ENCODE measurements around the gene UHMK1.
"Not testable (repeated sequence)": the region's sequence is repeated elsewhere in the genome, so short reads cannot be mapped to it uniquely, and the experiment has no call there.

Gene UHMK1, protein sequence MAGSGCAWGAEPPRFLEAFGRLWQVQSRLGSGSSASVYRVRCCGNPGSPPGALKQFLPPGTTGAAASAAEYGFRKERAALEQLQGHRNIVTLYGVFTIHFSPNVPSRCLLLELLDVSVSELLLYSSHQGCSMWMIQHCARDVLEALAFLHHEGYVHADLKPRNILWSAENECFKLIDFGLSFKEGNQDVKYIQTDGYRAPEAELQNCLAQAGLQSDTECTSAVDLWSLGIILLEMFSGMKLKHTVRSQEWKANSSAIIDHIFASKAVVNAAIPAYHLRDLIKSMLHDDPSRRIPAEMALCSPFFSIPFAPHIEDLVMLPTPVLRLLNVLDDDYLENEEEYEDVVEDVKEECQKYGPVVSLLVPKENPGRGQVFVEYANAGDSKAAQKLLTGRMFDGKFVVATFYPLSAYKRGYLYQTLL
- long read RNA-seq, donor 1, full-length matches to known transcripts = 5 of 5 reads
- long read RNA-seq, donor 1, partial matches to known transcripts = 0 of 5 reads
- long read RNA-seq, donor 1, other reads (novel, unspliced or antisense) = 0 of 5 reads
- long read RNA-seq, donor 2, full-length matches to known transcripts = 5 of 5 reads
- long read RNA-seq, donor 2, partial matches to known transcripts = 0 of 5 reads
- long read RNA-seq, donor 2, other reads (novel, unspliced or antisense) = 0 of 5 reads
- long read RNA-seq, donor 3, full-length matches to known transcripts = 4 of 4 reads
- long read RNA-seq, donor 3, partial matches to known transcripts = 0 of 4 reads
- long read RNA-seq, donor 3, other reads (novel, unspliced or antisense) = 0 of 4 reads
- long read RNA-seq, donor 4, full-length matches to known transcripts = 7 of 7 reads
- long read RNA-seq, donor 4, partial matches to known transcripts = 0 of 7 reads
- long read RNA-seq, donor 4, other reads (novel, unspliced or antisense) = 0 of 7 reads
- long read RNA-seq, donor 5, full-length matches to known transcripts = 4 of 4 reads
- long read RNA-seq, donor 5, partial matches to known transcripts = 0 of 4 reads
- long read RNA-seq, donor 5, other reads (novel, unspliced or antisense) = 0 of 4 reads
- long read RNA-seq, donor 6, full-length matches to known transcripts = 7 of 7 reads
- long read RNA-seq, donor 6, partial matches to known transcripts = 0 of 7 reads
- long read RNA-seq, donor 6, other reads (novel, unspliced or antisense) = 0 of 7 reads
- long read RNA-seq, donor 7, full-length matches to known transcripts = 10 of 10 reads
- long read RNA-seq, donor 7, partial matches to known transcripts = 0 of 10 reads
- long read RNA-seq, donor 7, other reads (novel, unspliced or antisense) = 0 of 10 reads
- long read RNA-seq, donor 8, full-length matches to known transcripts = 11 of 11 reads
- long read RNA-seq, donor 8, partial matches to known transcripts = 0 of 11 reads
- long read RNA-seq, donor 8, other reads (novel, unspliced or antisense) = 0 of 11 reads

DNA sequence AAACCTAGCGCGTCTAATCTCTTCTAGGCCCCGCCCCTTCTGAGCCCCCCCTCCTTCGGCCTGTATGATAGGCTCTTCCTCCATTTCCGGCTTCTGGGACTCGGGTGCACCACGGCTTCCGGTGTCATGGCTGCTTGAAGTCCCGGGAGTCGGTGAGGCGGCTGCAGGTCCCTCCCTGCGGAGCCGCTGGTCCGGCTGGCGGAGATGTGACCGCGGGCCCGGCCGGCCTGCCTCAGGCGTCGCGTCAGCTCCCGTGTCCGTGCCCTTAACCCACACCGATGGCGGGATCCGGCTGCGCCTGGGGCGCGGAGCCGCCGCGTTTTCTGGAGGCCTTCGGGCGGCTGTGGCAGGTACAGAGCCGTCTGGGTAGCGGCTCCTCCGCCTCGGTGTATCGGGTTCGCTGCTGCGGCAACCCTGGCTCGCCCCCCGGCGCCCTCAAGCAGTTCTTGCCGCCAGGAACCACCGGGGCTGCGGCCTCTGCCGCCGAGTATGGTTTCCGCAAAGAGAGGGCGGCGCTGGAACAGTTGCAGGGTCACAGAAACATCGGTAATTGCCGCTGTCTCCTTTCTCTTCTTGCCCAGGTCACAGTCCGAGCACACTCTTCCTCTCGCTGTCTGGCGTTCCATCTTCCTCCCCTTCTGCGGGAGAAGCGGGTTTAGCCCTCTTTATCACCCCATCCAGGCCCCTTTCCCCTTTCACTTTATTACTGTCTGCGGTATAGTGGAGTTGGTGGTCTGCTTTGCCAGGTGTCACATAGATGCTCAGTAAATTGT lies at the start of gene UHMK1:
Gene UHMK1, plus strand, starts transcription at position 96 of the 773 bp plus-strand sequence. Its CDS starts 183 bp downstream, at position 279.
- DNase-seq = peak; percentile 94

DNA sequence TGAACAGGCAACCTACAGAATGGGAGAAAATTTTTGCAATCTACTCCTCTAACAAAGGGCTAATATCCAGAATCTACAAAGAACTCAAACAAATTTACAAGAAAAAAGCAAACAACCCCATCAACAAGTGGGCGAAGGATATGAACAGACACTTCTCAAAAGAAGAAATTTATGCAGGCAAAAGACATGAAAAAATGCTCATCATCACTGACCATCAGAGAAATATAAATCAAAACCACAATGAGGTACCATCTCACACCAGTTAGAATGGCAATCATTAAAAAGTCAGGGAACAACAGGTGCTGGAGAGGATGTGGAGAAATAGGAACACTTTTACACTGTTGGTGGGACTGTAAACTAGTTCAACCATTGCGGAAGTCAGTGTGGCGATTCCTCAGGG lies 43.3 kb upstream of the UHMK1 start:
- not testable (repeated sequence) for DNase-seq

DNA sequence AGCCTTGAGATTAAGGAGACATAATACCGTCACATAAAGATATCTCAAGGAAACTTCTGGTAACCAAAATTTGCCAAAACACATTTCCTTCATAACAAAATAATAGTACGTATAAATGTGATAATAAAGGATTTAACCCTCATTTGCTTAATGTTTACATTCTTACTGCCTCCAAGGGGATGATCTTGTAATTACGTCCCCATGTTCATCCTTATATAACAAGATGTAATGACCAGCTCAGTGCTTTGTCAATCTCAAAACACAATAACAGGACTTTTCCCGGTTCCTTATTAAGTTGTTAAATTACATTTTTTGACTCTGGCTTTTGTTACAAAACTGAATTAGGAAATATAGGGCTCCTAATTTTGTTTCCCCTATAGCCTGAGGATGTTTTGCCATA lies 41.3 kb upstream of the UHMK1 start:
- DNase-seq = no peak

DNA sequence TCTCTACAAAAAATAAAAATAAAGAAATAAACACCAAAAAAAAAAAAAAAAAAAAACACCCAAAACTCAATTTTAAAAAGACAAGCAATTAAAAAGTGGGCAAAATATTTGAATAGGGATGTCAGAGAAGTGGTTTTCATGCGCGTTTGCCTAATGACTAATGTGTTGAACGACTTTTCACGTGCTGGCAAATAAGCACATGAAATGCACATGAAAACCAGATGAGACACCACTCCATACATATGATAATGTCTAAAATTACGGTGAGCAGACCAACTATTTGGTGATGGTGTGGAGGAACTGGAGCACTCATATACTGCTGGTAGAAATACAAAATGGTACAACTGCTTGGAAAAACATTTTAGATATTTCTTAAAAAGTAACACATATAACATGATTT lies 39.4 kb upstream of the UHMK1 start:
- no peak for DNase-seq

DNA sequence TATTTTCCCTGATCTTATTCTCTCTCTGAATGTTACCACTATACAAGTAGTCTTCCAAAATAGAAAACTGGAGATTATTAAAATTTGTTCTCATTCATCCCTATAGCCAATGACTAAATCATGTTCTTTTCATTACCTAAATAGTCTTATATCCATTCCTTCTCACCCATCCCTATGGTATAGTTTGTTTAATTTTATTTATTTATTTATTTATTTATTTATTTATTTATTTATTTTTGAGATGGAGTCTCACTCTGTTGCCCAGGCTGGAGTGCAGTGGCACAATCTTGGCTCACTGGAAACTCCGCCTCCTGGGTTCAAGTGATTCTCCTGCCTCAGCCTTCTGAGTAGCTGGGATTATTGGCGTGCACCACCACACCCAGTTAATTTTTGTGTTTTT lies 35.2 kb upstream of the UHMK1 start:
- DNase-seq = not testable (repeated sequence)

DNA sequence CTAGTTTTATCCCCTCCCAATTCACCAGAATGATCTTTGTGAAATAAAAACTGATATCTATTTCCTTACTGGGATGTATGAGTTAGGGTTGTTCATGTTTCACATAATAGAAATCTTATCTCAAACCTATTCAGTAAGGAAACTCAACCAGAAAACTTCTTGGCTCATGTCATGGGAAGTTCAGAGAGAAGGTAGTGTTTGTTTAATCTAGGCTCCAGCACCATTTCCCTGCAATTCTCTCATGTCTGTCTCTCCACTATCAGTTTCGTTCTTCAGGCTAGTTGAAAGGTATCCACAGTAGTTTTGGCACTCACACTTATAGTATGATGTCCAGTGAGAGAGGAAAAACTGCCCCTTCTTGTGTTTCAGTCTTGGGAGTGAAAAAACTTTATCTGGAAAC lies 34.6 kb upstream of the UHMK1 start:
- DNase-seq = no peak

DNA sequence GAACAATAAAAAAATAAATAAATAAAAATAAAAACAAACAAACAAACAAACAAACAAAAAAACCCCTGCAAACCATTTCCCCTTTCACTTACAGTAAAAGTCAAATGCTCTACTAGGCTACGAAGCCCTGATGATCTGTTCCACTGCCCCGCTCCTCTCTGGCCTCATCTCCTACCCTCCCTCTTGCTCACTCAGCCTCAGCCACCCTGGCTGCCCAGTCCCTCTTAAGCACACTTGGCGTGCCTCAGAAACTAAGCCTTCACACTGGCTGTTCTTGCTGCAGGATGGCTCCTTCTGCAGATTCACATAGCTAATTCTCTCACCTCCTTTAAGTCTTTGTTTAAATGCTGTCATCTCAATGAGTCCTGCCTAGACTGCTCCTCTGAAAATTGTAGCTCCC lies 30.8 kb upstream of the UHMK1 start:
- DNase-seq = no peak

DNA sequence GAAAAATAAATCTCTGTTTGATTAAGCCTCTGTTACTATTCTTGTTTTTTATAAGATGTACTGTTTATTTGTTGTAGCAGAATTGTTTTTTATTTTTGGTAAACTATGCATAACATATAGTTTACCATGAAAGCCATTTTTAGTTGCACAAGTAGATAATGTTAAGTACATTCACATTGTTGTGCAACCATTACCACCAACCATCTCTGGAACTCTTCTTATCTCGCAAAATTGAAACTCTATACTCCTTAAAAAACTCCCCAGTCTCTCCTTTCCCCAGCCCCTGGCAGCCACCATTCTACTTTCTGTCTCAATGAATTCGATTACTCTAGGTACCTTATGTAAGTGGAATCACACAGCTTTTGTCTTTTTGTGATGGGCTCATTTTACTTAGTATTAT lies 27.4 kb upstream of the UHMK1 start:
- DNase-seq = no peak

DNA sequence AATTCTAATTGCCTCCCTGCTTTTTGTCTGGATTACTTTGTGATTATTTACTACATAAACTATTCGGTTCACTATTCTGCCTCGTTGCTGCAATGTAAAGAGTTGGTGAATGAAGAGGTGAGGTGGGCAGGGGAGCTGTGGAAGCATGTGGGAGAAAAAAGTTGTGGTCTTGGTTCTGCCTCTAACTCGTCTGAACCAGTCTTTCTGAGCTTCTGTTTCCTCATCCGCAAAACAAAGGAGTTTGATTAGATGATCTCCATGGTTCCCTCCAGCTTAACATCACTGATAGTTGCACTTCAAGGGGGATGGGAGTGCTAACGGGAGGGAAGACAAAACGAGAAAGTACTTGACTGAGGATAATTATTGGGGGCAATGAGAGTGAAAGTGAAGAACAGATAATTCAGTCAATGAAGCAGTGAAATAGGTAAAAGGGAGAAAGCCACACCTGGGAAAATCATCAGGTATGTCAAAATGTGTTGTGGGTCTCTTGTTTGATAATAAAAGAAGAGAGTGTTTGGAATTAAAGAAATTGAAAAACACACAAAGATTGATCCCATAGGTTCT lies 26.2 kb upstream of the UHMK1 start:
- no peak for DNase-seq

DNA sequence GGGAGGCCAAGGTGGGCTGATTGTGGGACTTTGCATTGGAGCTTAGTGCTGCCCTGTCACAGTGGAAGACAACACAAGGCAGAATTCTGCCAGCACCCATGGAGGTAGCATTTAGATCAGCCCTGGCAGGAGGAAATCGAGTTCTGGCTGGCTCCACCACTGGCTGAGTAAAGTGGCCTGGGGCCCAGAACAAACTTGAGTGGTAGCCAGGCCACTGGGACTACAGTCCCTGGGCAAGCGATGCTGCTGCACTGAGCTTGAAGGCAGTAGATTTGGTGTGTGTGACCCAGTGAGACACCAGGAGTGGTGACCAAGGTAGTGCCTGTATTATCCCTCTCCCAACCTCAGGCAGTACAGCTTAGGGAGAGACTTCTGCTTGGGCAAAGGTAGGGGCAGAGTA lies 22.5 kb upstream of the UHMK1 start:
- no peak for DNase-seq

DNA sequence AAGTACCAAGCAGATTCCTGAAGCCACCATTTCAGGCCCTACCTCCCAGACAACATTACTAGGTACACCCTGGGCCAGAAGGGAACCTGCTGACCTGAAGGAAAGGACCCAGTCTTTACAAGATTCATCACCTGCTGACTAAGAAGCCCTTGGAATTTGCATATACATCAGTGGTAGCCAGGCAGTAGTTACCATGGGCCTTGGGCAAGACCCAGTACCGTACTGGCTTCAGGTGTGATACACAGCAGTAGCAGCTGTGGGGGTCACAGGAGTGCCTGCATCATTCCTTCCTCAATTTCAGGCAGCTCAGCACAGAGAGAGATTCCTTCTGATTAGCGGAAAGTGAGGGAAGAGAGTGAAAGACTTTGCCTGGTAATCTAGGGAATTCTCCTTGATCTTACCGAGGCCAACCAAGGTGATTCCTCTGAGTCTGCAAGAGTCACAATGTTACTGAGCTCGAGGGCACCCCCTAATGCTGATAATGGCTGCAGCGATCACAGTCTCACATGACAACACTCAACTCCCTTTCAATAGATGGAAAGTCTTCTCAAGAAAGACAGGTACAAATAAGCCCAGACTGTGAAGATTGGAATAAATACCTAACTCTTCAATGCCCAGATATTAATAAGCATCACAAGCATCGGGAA lies 22.0 kb upstream of the UHMK1 start:
- DNase-seq = no peak

DNA sequence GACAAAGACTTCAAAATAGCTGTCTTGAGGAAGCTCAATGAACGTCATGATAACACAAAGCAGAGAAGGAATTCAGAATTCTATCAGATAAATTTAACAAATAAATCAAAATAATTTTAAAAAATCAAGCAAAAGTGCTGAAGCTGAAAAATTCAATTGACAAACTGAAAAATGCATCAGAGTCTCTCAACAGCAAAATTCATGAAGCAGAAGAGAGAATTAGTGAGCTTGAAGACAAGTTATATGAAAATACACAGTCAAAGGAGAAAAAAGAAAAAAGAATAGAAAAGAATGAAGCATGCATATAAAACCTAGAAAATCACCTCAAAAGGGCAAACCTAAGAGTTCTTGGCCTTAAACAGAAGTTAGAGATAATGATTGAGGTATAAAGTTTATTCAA lies 21.0 kb upstream of the UHMK1 start:
- DNase-seq = no peak

DNA sequence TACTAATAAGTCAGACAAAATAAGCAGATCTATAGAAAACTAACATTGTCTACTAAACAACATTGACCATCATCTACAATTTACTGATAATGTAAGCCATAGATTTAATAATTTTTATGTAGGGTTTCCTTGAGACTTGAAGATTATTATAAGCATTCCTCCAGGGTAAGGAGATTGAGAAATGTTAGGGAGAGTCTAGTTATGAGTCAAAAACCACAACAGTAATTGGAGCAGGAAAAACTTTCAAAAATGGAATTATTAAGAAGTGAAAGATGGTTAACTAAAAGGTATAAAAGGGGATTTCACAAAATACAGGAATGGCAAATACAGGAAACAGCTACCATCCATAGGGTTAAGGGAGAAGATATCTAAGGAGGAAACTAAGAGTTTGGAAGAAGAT lies 12.4 kb upstream of the UHMK1 start:
- no peak for DNase-seq

DNA sequence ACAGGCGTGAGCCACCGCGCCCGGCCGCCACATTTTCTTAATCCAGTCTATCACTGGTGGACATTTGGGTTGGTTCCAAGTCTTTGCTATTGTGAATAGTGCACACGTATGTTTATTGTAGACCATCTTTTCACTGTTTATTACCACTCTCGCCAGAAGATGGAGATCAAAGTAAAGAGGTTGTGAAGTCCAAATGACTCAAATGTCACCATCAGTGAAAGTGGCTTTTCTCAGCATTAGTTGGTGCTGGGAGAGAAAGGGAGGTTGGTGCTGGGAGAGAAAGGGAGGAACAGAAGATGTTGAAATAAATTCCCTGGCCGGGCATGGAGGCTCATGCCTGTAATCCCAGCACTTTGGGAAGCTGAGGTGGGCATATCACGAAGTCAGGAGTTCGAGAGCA lies 10.4 kb upstream of the UHMK1 start:
- DNase-seq = no peak

DNA sequence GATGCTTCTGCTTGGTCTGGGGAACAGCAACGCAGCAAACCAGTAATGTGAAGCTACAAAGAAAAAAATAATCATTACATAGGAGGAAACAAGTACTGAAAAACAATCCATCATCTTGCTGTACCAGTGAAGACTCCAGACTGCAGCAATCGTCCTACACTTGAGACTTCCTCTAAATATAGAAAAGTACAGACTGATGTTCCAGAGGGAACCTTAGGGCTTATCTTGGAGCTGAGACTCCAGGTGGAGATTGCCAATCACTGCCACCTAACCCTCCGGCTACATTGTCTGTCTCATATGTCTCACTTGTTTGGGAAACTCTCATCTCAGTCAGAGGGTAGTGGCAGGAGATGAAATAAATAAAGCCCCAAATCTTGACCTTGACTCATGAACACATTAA lies 9.4 kb upstream of the UHMK1 start:
- no peak for DNase-seq

DNA sequence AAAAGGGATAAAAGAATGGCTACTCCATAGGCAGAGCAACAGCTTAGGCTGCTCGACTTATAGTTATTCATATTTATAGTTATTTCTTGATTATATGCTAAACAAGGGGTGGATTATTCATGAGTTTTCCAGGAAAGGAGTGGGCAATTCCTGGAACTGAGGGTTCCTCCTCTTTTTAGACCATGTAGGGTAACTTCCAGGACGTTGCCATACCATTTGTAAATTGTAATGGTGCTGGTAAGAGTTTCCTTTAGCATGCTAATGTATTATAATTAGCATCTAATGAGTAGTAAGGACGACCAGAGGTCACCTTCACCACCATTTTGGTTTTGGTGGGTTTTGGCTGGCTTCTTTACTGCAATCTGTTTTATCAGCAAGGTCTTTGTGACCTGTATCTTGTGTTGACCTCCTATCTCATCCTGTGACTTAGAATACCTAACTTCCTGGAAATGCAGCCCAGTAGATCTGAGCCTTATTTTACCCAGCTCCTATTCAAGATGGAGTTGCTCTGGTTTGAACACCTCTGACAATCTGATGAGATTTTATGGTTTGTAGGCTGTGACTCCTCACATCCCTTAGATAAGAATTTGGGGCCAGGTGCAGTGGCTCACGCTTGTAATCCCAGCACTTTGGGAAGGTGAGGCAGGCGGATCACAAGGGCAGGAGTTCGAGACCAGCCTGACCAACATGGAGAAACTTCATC lies 1.9 kb upstream of the UHMK1 start:
- not testable (repeated sequence) for DNase-seq

DNA sequence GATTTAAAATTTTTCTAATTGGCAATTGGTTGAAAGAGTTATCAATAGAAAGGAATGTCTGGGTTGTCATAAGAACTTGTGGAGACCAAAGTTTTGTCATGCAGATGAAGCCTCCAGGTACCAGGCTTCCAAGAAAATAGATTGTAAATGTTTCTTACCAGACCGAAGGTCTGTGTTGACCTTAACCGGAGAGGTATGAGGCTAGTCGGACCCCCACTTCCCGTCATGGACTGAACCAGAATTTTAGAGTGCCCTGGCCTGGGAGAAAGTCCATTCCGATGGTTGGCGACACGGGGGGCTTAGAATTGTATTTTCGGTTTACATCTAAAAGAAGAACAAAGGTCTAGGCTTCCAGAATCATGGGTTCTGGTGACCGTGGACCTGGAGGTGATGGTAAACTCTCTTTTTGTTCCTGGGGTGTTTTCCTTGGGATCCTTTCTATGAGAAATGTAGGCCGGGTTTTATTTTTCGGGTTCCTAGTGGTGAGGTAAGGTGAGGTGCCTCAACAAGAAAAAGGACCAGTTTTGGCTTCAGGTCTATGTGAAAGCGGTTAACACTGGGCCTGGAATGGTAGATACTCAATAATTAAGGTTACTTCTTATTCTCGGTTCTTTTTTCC lies 405 bp upstream of the UHMK1 start:
- no peak for DNase-seq

DNA sequence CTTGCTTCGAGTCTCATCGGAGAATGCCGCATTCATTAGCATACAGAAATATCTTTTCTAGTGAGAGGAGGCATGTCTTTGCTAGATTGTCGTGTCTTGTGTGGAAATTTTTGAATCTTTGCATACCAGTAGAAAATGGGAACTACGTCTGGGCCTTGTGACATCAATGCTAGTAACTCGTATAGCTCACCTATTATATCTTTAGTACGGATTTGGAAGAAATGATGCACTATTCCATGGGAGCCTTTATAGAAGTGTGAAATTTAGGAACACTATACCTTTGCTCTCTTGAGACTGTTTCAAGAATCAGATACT lies 835 bp downstream of the UHMK1 start:
- DNase-seq = no peak

DNA sequence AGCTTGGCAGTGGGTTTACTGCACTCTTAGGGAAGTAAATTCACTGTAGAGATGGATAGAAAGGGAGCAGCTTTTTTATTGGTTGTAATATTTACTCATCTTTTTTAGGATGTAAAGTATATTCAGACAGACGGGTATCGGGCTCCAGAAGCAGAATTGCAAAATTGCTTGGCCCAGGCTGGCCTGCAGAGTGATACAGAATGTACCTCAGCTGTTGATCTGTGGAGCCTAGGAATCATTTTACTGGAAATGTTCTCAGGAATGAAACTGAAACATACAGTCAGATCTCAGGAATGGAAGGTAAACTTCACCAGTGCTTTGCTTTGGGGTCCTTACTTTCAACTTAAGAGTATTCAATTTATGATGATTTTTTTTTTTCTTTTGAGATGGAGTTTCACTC lies 3.2 kb downstream of the UHMK1 start:
- no peak for DNase-seq

DNA sequence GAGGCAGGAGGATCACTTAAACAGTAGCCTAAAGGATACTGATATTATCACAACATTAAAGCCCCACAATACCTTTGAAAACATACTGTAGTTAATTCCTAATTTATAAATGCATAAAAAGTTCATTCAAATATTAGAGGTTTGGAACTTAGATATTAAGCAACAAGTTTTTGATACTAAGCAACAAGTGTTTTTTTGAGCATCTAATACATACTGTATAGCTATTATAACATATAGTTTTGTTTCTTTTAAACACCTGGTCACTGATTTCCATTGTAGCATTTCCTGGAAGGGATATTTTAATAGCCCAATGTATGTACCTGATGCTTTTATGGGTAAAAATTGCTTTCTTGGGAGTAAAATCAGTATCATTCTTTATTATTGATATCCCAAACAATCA lies 4.5 kb downstream of the UHMK1 start:
- no peak for DNase-seq

Data from right kidney (tissue), 9 donors.